K562 (cell line): ENCODE results near the gene CERS1. TPM values are rescaled to one million over a fixed set of nuclear protein-coding genes. Genes with fewer than 3 reads are reported as not detected.
A peak's percentile ranks its signal among the peaks of the same experiment; 100 is the strongest.

Experiments
- BMI1 ChIP-seq: fragments of 150-350 bp; IDR thresholded peaks from 2 replicates; pipeline ENCODE4 v1.6.1; 2014; ENCODE audit warnings: low read length
- CBFB ChIP-seq: sonication (generic); formaldehyde crosslinking; IDR thresholded peaks from 2 replicates; pipeline ENCODE4 v1.4.0; 2020; ENCODE audit warnings: mild to moderate bottlenecking, missing genetic modification reagents
- IFI16 ChIP-seq: fragments of 250-450 bp; sonication (Bioruptor Pico); IDR thresholded peaks from 2 replicates; pipeline ENCODE4 v2.1.2; 2022; ENCODE audit warnings: mild to moderate bottlenecking, inconsistent platforms
- ILF3 ChIP-seq: fragments of 450-650 bp; IDR thresholded peaks from 2 replicates; pipeline ENCODE4 v1.6.1; 2018; ENCODE audit warnings: antibody characterized with exemption, mild to moderate bottlenecking, moderate library complexity, borderline replicate concordance
- KAT8 ChIP-seq: fragments of 450-650 bp; IDR thresholded peaks from 2 replicates; pipeline ENCODE4 v1.6.1; 2016; ENCODE audit warnings: low read depth, mild to moderate bottlenecking
- NFIX ChIP-seq: fragments of 250-450 bp; sonication (Bioruptor Pico); IDR thresholded peaks from 2 replicates; pipeline ENCODE4 v1.4.0; 2020; ENCODE audit warnings: low read depth, mild to moderate bottlenecking, moderate library complexity
- POLR2H ChIP-seq: IDR thresholded peaks from 2 replicates; pipeline ENCODE4 v1.6.1; 2016; ENCODE audit warnings: missing genetic modification characterization, low read depth, mild to moderate bottlenecking, control low read depth, missing compliant biosample characterization, moderate library complexity
- PURB ChIP-seq: sonication (generic); formaldehyde crosslinking; IDR thresholded peaks from 2 replicates; pipeline ENCODE4 v1.9.0; 2021; ENCODE audit warnings: low read depth, mild to moderate bottlenecking, missing genetic modification reagents
- RAD51 ChIP-seq: fragments of 450-650 bp; IDR thresholded peaks from 2 replicates; pipeline ENCODE4 v1.7.1; 2016; ENCODE audit warnings: low read depth, mild to moderate bottlenecking, borderline replicate concordance
- SIRT6 ChIP-seq: IDR thresholded peaks from one replicate; pipeline ENCODE4 v1.6.1; 2012; ENCODE audit warnings: low read depth, mild to moderate bottlenecking, control low read depth, inconsistent platforms, low read length, moderate library complexity
- SP2 ChIP-seq: IDR thresholded peaks from 2 replicates; pipeline ENCODE4 v1.6.1; 2011; ENCODE audit warnings: mild to moderate bottlenecking, low read depth, low read length, moderate library complexity; ENCODE audit not compliant: poor library complexity, severe bottlenecking; ENCODE audit errors: extremely low read depth
- SRSF1 ChIP-seq: fragments of 200-400 bp; formaldehyde crosslinking; IDR thresholded peaks from 2 replicates; pipeline ENCODE4 v1.6.1; 2017; ENCODE audit warnings: mild to moderate bottlenecking, low read depth, low read length, moderate library complexity
- TAF15 ChIP-seq: fragments of 200-400 bp; formaldehyde crosslinking; IDR thresholded peaks from 2 replicates; pipeline ENCODE4 v1.6.1; 2017; ENCODE audit warnings: mild to moderate bottlenecking, low read depth, low read length, moderate library complexity
- TEAD4 ChIP-seq, 2 experiments: sonication (generic) in 1 of 2; formaldehyde crosslinking in 1 of 2; IDR thresholded peaks; 2 replicates each; pipeline versions ENCODE4 v1.6.1 to v1.8.0; 2012 to 2022; ENCODE audit warnings: borderline replicate concordance in 1 of 2, inconsistent platforms in 1 of 2, low read length in 1 of 2, mild to moderate bottlenecking in 1 of 2, missing genetic modification reagents in 1 of 2
- XRCC5 ChIP-seq: fragments of 200-400 bp; formaldehyde crosslinking; IDR thresholded peaks from 2 replicates; pipeline ENCODE4 v1.6.1; 2017; ENCODE audit warnings: low read depth, mild to moderate bottlenecking, low read length
- ZNF224 ChIP-seq: sonication (generic); formaldehyde crosslinking; IDR thresholded peaks from 2 replicates; pipeline ENCODE4 v1.8.0; 2022; ENCODE audit warnings: mild to moderate bottlenecking, missing genetic modification reagents
- ZNF79 ChIP-seq: fragments of 250-450 bp; sonication (Bioruptor Pico); IDR thresholded peaks from 2 replicates; pipeline ENCODE4 v1.4.0; 2020; ENCODE audit warnings: low read depth, mild to moderate bottlenecking, moderate library complexity
- polyA plus RNA-seq, 8 experiments: library from polyadenylated mRNA; depleted of rRNA in 4 of 8; stranded (reverse) in 5 of 8; unstranded in 3 of 8; fragments of >200 nt; fragmentation: Nextera tagmentation in 2 of 8; fragmentation: Illumina TruSeq in 1 of 8; extraction: Ambion mirVana in 2 of 8; extraction: Trizol in 1 of 8; gene quantifications; 2 replicates each; pipeline versions ENCODE4 v1.2.1 to v1.2.3, GENCODE V29; 2011 to 2014; ENCODE audit warnings: inconsistent platforms in 1 of 8, missing spikeins in 1 of 8
- total RNA-seq, 7 experiments: library from RNA; depleted of rRNA in 6 of 7; stranded (reverse); fragments of >200 nt in 6 of 7; fragmentation: Illumina TruSeq in 2 of 7; extraction: Trizol in 2 of 7; gene quantifications; 2 replicates each; pipeline versions ENCODE4 v1.2.1 to v1.2.3, GENCODE V29; 2011 to 2021; ENCODE audit warnings: low replicate concordance in 1 of 7
- TF ChIP-seq, protein P1 (sequence below), 3 experiments: IDR thresholded peaks in 2 of 3; conservative IDR thresholded peaks in 1 of 3; 2 replicates each; pipeline ENCODE4 v1.5.1; 2011 to 2012; ENCODE audit warnings: low read length in 3 of 3, mild to moderate bottlenecking in 3 of 3, control low read depth in 2 of 3, improper control_type of control experiment in 1 of 3, inconsistent platforms in 1 of 3, low read depth in 1 of 3, mixed read lengths in 1 of 3, moderate library complexity in 1 of 3; ENCODE audit not compliant: insufficient read depth in 2 of 3
- TF ChIP-seq, protein P2 (sequence below): fragments of 250-450 bp; sonication (Bioruptor Pico); IDR thresholded peaks from 2 replicates; pipeline ENCODE4 v1.5.0; 2021
- TF ChIP-seq, protein P3 (sequence below): fragments of 250-450 bp; sonication (Bioruptor Pico); IDR thresholded peaks from 2 replicates; pipeline ENCODE4 v1.5.0; 2020; ENCODE audit warnings: mild to moderate bottlenecking
- TF ChIP-seq, protein P4 (sequence below): fragments of 450-650 bp; conservative IDR thresholded peaks from 2 replicates; pipeline ENCODE4 v1.6.1; 2016; ENCODE audit warnings: missing genetic modification characterization, low read depth, mild to moderate bottlenecking, control low read depth, missing compliant biosample characterization

Gene CERS1
- total and polyA plus RNA-seq, 9 of the 15 experiments (the other 6 are each of a cell fraction or from before 2014, with no cell fraction given) = 0.33 to 1.5 (median 0.86) TPM; not detected in 2

DNA sequence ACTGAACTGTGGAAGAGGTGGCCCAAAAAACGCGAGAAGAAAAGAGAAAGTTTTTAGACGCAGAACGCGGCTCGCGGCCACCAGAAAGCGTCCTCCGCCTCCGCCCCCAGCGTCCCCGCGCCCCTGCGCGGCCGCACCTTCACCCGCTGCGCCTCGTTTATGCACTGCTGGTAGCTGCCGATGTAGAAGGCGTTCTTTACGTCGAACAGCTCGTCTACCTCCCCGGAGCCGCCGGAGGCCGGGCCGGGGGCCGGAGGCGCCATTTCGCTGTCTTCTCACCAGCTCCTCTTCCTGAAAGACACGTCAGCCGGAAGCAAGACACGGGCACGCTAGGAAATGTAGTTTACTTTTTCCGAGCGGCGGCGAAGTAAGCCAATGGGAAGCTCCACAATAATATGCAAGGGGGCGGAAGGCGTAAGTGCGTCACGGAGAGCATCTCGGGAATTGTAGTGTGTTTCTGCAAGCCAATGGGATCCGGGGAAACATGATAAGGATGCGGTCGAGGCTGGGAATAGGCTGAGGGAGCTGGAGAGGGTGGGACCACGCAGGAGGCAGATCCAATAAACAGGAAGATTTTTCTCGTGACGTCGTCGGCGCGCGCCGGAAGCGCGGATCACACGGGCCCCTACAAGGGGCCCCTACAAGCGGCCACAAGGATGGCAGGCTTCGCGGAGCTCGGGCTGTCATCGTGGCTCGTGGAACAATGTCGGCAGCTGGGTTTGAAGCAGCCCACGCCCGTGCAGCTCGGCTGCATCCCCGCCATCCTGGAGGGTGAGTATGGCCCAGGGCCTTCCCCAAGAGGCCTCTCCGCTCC is 23.3 kb upstream of the CERS1 start, which contains the start of the genes COPE and DDX49 (continued):
- TF ChIP-seq, protein P1, sequence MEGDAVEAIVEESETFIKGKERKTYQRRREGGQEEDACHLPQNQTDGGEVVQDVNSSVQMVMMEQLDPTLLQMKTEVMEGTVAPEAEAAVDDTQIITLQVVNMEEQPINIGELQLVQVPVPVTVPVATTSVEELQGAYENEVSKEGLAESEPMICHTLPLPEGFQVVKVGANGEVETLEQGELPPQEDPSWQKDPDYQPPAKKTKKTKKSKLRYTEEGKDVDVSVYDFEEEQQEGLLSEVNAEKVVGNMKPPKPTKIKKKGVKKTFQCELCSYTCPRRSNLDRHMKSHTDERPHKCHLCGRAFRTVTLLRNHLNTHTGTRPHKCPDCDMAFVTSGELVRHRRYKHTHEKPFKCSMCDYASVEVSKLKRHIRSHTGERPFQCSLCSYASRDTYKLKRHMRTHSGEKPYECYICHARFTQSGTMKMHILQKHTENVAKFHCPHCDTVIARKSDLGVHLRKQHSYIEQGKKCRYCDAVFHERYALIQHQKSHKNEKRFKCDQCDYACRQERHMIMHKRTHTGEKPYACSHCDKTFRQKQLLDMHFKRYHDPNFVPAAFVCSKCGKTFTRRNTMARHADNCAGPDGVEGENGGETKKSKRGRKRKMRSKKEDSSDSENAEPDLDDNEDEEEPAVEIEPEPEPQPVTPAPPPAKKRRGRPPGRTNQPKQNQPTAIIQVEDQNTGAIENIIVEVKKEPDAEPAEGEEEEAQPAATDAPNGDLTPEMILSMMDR (IDR thresholded peaks at IDR 0.05 in 2 of 3, conservative IDR thresholded peaks at IDR 0.05 in 1 of 3; ENCODE audit: insufficient read depth in 2 of 3, low read depth in 1 of 3, low read length in 3 of 3) = no peak
- TF ChIP-seq TEAD4 (IDR thresholded peaks at IDR 0.05; ENCODE audit: low read length) (no peak; the same call in 1 of the 2 replicates), TEAD4 (CRISPR knock-in tag; IDR thresholded peaks at IDR 0.05; ENCODE audit: borderline replicate concordance) (no peak), BMI1 (no peak), ZNF79 (CRISPR knock-in tag) (no peak), PURB (no peak), TAF15 (no peak), XRCC5 (peak; percentile 57; the same call in 1 of the 2 replicates), KAT8 (peak; percentile 65; the same call in 1 of the 2 replicates), SRSF1 (no peak), SIRT6 (no peak), CBFB (CRISPR knock-in tag) (0 out of 2 replicates have a peak, but pooled peaks have one; percentile 48), RAD51 (no peak), IFI16 (CRISPR knock-in tag) (no peak), POLR2H (tag) (peak; percentile 93), SP2 (peak; percentile 82), ILF3 (no peak), ZNF224 (CRISPR knock-in tag) (no peak), NFIX (CRISPR knock-in tag) (no peak)
- TF ChIP-seq, protein P2, sequence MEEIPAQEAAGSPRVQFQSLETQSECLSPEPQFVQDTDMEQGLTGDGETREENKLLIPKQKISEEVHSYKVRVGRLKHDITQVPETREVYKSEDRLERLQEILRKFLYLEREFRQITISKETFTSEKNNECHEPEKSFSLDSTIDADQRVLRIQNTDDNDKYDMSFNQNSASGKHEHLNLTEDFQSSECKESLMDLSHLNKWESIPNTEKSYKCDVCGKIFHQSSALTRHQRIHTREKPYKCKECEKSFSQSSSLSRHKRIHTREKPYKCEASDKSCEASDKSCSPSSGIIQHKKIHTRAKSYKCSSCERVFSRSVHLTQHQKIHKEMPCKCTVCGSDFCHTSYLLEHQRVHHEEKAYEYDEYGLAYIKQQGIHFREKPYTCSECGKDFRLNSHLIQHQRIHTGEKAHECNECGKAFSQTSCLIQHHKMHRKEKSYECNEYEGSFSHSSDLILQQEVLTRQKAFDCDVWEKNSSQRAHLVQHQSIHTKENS (CRISPR knock-in tag) = no peak
- TF ChIP-seq, protein P3, sequence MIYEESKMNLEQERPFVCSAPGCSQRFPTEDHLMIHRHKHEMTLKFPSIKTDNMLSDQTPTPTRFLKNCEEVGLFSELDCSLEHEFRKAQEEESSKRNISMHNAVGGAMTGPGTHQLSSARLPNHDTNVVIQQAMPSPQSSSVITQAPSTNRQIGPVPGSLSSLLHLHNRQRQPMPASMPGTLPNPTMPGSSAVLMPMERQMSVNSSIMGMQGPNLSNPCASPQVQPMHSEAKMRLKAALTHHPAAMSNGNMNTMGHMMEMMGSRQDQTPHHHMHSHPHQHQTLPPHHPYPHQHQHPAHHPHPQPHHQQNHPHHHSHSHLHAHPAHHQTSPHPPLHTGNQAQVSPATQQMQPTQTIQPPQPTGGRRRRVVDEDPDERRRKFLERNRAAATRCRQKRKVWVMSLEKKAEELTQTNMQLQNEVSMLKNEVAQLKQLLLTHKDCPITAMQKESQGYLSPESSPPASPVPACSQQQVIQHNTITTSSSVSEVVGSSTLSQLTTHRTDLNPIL = no peak
- TF ChIP-seq, protein P4, sequence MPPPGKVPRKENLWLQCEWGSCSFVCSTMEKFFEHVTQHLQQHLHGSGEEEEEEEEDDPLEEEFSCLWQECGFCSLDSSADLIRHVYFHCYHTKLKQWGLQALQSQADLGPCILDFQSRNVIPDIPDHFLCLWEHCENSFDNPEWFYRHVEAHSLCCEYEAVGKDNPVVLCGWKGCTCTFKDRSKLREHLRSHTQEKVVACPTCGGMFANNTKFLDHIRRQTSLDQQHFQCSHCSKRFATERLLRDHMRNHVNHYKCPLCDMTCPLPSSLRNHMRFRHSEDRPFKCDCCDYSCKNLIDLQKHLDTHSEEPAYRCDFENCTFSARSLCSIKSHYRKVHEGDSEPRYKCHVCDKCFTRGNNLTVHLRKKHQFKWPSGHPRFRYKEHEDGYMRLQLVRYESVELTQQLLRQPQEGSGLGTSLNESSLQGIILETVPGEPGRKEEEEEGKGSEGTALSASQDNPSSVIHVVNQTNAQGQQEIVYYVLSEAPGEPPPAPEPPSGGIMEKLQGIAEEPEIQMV (tag) = no peak
